Transverse colon (tissue), 4 donors: ENCODE measurements around the gene CACYBP. TPM values are rescaled to one million over a fixed set of nuclear protein-coding genes. Genes with fewer than 3 reads are reported as not detected.

Experiments
- DNase-seq: peaks from one replicate; pipeline ENCODE4 v3.0.0-alpha.2; 2019
- H3K27ac ChIP-seq, 4 donors: fragments of 200-600 bp; sonication (generic); 2 replicates each; pipeline ENCODE4 v1.5.1; 2016 to 2018; ENCODE audit warnings: inconsistent platforms in 4 of 4
- H3K27me3 ChIP-seq: fragments of 200-600 bp; sonication (generic); 2 replicates; pipeline ENCODE4 v1.5.1; 2017; ENCODE audit warnings: inconsistent platforms
- H3K36me3 ChIP-seq, 4 donors: fragments of 200-600 bp; sonication (generic); 2 replicates each; pipeline ENCODE4 v1.5.1; 2017 to 2019; ENCODE audit warnings: inconsistent platforms in 4 of 4
- H3K4me1 ChIP-seq, 4 donors: fragments of 200-600 bp; sonication (generic); 2 replicates each; pipeline ENCODE4 v1.5.1; 2017 to 2020; ENCODE audit warnings: inconsistent platforms in 4 of 4
- H3K4me3 ChIP-seq, 4 donors: fragments of 200-600 bp; sonication (generic); 1 replicate in 1 of 4; 2 replicates in 3 of 4; pipeline versions ENCODE4 v1.5.1 to v1.6.1; 2017 to 2019; ENCODE audit warnings: inconsistent platforms in 4 of 4
- H3K9me3 ChIP-seq, 2 donors: fragments of 200-600 bp; sonication (generic); 2 replicates each; pipeline ENCODE4 v1.5.1; 2017 to 2019; ENCODE audit warnings: inconsistent platforms in 2 of 2
- CTCF ChIP-seq, 5 experiments: fragments of 200-600 bp in 3 of 5; fragments of 450-650 bp in 2 of 5; sonication (generic) in 3 of 5; IDR thresholded peaks; 1 replicate in 2 of 5; 2 replicates in 3 of 5; pipeline ENCODE4 v1.5.1; 2016 to 2017; ENCODE audit warnings: antibody characterized with exemption in 5 of 5, inconsistent platforms in 3 of 5, mild to moderate bottlenecking in 2 of 5, moderate library complexity in 1 of 5
- EP300 ChIP-seq: sonication (generic); formaldehyde crosslinking; IDR thresholded peaks from one replicate; pipeline ENCODE4 v1.6.1; 2017; ENCODE audit warnings: antibody characterized with exemption, low read depth
- POLR2A ChIP-seq: fragments of 450-650 bp; IDR thresholded peaks from one replicate; pipeline ENCODE4 v1.6.1; 2016; ENCODE audit warnings: antibody characterized with exemption, mild to moderate bottlenecking, moderate library complexity
- POLR2AphosphoS5 ChIP-seq, 3 donors: sonication (generic); formaldehyde crosslinking; IDR thresholded peaks; one replicate each; pipeline ENCODE4 v1.6.1; 2016; ENCODE audit warnings: antibody characterized with exemption in 3 of 3
- WGBS, 2 donors: methylation state at CpG; one replicate each; pipeline ENCODE4 v1.1.5; 2018; ENCODE audit warnings: low coverage in 1 of 2; 5-methylcytosine and 5-hydroxymethylcytosine counted together
- in situ Hi-C, 4 donors: fragments of 200-750 bp; cut with MboI; loops; one replicate each; pipeline versions ENCODE4 v1.15.0 to v1.15.1; 2017; ENCODE audit warnings: low sequenced_read_pairs in 3 of 4, low pct_ligation_motif_present in 1 of 4, low pct_unique_long_range_greater_than_20kb in 1 of 4
- intact Hi-C: fragments of 100-400 bp; cut with DNase I; formaldehyde crosslinking; loops from one replicate; pipeline ENCODE4 v1.15.1; 2023; ENCODE audit warnings: low total_unique reads
- total RNA-seq, 4 donors: library from RNA; depleted of rRNA; stranded (reverse); fragments of >200 nt; gene quantifications; one replicate each; pipeline ENCODE4 v1.1.0, GENCODE V29; 2016

Gene CACYBP
- total RNA-seq, 4 donors from 2014 or later = 32.9 to 741 (median 62.1) TPM

- Histone ChIP-seq H3K27me3 (no peaks in the 10 kb centered on the region), H3K36me3 (no peaks in the 10 kb centered on the region), H3K27ac (no peak overlapping the region), H3K4me3 (no peak overlapping the region), H3K4me1 (peaks cover 8 to 25% (median 13%) of the 10 kb centered on the region in 4 donors), H3K9me3 (no peaks in the 10 kb centered on the region)
- no peak for DNase-seq
- in situ Hi-C loops = no loop called here
- TF ChIP-seq CTCF (IDR thresholded peaks at IDR 0.05) (no peak), POLR2A (no peak), POLR2AphosphoS5 (IDR thresholded peaks at IDR 0.05) (no peak), EP300 (no peak)
- intact Hi-C loops = no loop called here
- WGBS, 2 donors = 90 to 100% methylated on average over 1 of the region's 1 CpG
Observed at GRCh38 chr1:174958396-174958795, 41.4 kb upstream of the CACYBP start.

- in situ Hi-C loops = no loop called here
- WGBS, 2 donors = 91 to 92% methylated on average over 2 of the region's 2 CpGs
Observed at GRCh38 chr1:174960362-174960761, 39.4 kb upstream of the CACYBP start.

GRCh38 chr1:174963529-174964125 is 36.1 kb upstream of the CACYBP start:
- peak overlapping the region in 1 of 4 donors; percentile 25 for H3K4me3 ChIP-seq
- H3K27ac ChIP-seq = peak overlapping the region; percentile 79 to 85 (median 81)
- DNase-seq = peak; percentile 44
- intact Hi-C loops = no loop called here
- TF ChIP-seq EP300 (no peak), CTCF (IDR thresholded peaks at IDR 0.05) (no peak), POLR2AphosphoS5 (IDR thresholded peaks at IDR 0.05) (no peak), POLR2A (no peak)
- no peaks in the 10 kb centered on the region for H3K36me3 ChIP-seq
- in situ Hi-C loops = no loop called here
- WGBS, 2 donors = 39 to 40% methylated on average over 2 of the region's 2 CpGs
- no peaks in the 10 kb centered on the region for H3K27me3 ChIP-seq
- no peaks in the 10 kb centered on the region for H3K9me3 ChIP-seq
- H3K4me1 ChIP-seq = peaks cover 35 to 59% (median 47%) of the 10 kb centered on the region in 4 donors

More at GRCh38 chr1:174960362-174960761, 39.4 kb upstream of the CACYBP start:
- intact Hi-C loops = no loop called here
- Histone ChIP-seq H3K4me3 (no peak overlapping the region), H3K27me3 (no peaks in the 10 kb centered on the region), H3K9me3 (no peaks in the 10 kb centered on the region), H3K27ac (no peak overlapping the region), H3K4me1 (peaks cover 13 to 26% (median 22%) of the 10 kb centered on the region in 4 donors), H3K36me3 (no peaks in the 10 kb centered on the region)
- no peak for TF ChIP-seq POLR2A
- no peak for TF ChIP-seq CTCF (IDR thresholded peaks at IDR 0.05)
- no peak for TF ChIP-seq EP300
- TF ChIP-seq POLR2AphosphoS5 (IDR thresholded peaks at IDR 0.05) = no peak
- no peak for DNase-seq

GRCh38 chr1:174964261-174964971 is 35.3 kb upstream of the CACYBP start:
- peak; percentile 41 for TF ChIP-seq POLR2A
- TF ChIP-seq POLR2AphosphoS5 (IDR thresholded peaks at IDR 0.05) = peak in 2 of 3 donors; percentile 60 to 70
- TF ChIP-seq EP300 = no peak
- no peak for TF ChIP-seq CTCF (IDR thresholded peaks at IDR 0.05)
- no peaks in the 10 kb centered on the region for H3K27me3 ChIP-seq
- in situ Hi-C loops (no loop called here), intact Hi-C loops (no loop called here)
- H3K4me3 ChIP-seq = peak overlapping the region in 1 of 4 donors; percentile 25
- no peaks in the 10 kb centered on the region for H3K36me3 ChIP-seq
- H3K9me3 ChIP-seq = no peaks in the 10 kb centered on the region
- peak overlapping the region; percentile 79 to 85 (median 81) for H3K27ac ChIP-seq
- DNase-seq = no peak
- peaks cover 40 to 65% (median 47%) of the 10 kb centered on the region in 4 donors for H3K4me1 ChIP-seq
- 11 to 24% methylated on average over 5 to 6 of the region's 6 CpGs for WGBS, 2 donors
